Activated B cell treated with CpG ODN at 0.5 μM for 24 hours (primary cell): ENCODE results near the gene CYB561A3. TPM values are rescaled to one million over a fixed set of nuclear protein-coding genes. Genes with fewer than 3 reads are reported as not detected.

ENCODE experiments used
- ATAC-seq: fragments of 200-7000 bp; cut with Tn5 transposase; one replicate; pipeline ENCODE4 v1.10.0; 2021; ENCODE audit warnings: low read depth, mild to moderate bottlenecking, moderate library complexity
- CTCF ChIA-PET: fragments of 350-600 bp; sonication (Branson Sonifier 250); formaldehyde crosslinking; loops from one replicate; lab custom pipeline; 2021; ENCODE audit warnings: antibody characterized with exemption; lab: Charles Lee
- POLR2A ChIA-PET: fragments of 350-600 bp; sonication (Branson Sonifier 250); formaldehyde crosslinking; loops from one replicate; lab custom pipeline; 2021; ENCODE audit warnings: antibody characterized with exemption; lab: Charles Lee
- DNase-seq: peaks from one replicate; pipeline ENCODE4 v3.0.0; 2022
- H3K27ac Mint-ChIP-seq: one replicate; pipeline ENCODE4 v1.8.0; 2020; ENCODE audit warnings: mixed read lengths
- H3K27me3 Mint-ChIP-seq: one replicate; pipeline ENCODE4 v1.8.0; 2021; ENCODE audit warnings: mixed read lengths
- H3K36me3 Mint-ChIP-seq: one replicate; pipeline ENCODE4 v1.8.0; 2021; ENCODE audit warnings: low read depth, mixed read lengths
- H3K4me1 Mint-ChIP-seq: one replicate; pipeline ENCODE4 v1.8.0; 2021; ENCODE audit warnings: mixed read lengths
- H3K4me3 Mint-ChIP-seq: one replicate; pipeline ENCODE4 v1.8.0; 2020; ENCODE audit warnings: mild to moderate bottlenecking, mixed read lengths
- H3K9me3 Mint-ChIP-seq: one replicate; pipeline ENCODE4 v1.8.0; 2020; ENCODE audit warnings: mixed read lengths
- intact Hi-C: fragments of 100-400 bp; cut with micrococcal nuclease; formaldehyde crosslinking; loops from one replicate; pipeline ENCODE4 v1.15.1; 2024
- total RNA-seq: library from RNA; stranded (reverse); gene quantifications from 2 replicates; pipeline ENCODE4 v1.2.3, GENCODE V29; 2022
- TF ChIP-seq, protein P1 (sequence below): fragments of 200-600 bp; IDR thresholded peaks from one replicate; pipeline ENCODE4 v1.8.0; 2022; ENCODE audit warnings: antibody characterized with exemption, mild to moderate bottlenecking

CYB561A3 gene
- total RNA-seq, 1 donor from 2014 or later = 433 TPM

GRCh38 chr11:61306221-61306620 is 55.5 kb downstream of the CYB561A3 start:
- intact Hi-C loops = no loop called here
- TF ChIP-seq, protein P1, sequence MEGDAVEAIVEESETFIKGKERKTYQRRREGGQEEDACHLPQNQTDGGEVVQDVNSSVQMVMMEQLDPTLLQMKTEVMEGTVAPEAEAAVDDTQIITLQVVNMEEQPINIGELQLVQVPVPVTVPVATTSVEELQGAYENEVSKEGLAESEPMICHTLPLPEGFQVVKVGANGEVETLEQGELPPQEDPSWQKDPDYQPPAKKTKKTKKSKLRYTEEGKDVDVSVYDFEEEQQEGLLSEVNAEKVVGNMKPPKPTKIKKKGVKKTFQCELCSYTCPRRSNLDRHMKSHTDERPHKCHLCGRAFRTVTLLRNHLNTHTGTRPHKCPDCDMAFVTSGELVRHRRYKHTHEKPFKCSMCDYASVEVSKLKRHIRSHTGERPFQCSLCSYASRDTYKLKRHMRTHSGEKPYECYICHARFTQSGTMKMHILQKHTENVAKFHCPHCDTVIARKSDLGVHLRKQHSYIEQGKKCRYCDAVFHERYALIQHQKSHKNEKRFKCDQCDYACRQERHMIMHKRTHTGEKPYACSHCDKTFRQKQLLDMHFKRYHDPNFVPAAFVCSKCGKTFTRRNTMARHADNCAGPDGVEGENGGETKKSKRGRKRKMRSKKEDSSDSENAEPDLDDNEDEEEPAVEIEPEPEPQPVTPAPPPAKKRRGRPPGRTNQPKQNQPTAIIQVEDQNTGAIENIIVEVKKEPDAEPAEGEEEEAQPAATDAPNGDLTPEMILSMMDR = no peak
- no peaks in the 10 kb centered on the region for H3K9me3 Mint-ChIP-seq
- H3K4me1 Mint-ChIP-seq = no peaks in the 10 kb centered on the region
- no peak overlapping the region for H3K27ac Mint-ChIP-seq
- peaks cover 43% of the 10 kb centered on the region for H3K36me3 Mint-ChIP-seq
- ChIA-PET CTCF (no interaction called here), POLR2A (no interaction called here)
- H3K4me3 Mint-ChIP-seq = no peak overlapping the region
- DNase-seq = no peak
- H3K27me3 Mint-ChIP-seq = no peaks in the 10 kb centered on the region
- no peak for ATAC-seq

DNA sequence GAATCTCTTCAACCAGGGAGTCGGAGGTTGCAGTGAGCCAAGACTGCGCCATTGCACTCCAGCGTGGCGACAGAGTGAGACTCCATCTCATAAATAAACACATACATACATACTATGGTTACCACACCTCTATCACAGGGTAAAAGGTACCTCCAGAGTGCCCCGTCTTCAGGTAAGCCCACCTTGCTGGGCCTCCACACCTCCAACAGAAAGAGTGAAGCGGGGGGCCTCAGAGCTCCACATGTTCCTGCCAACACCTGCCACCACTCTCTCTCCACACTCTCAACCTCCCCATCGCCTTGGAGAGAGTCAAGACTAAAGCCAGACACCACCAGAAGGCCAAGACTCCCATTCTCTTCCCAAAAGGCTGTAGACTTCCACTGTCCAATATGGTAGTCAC is 56.3 kb downstream of the CYB561A3 start:
- POLR2A ChIA-PET = no interaction called here
- Mint-ChIP-seq H3K27ac (no peak overlapping the region), H3K4me1 (no peaks in the 10 kb centered on the region), H3K4me3 (no peak overlapping the region), H3K27me3 (no peaks in the 10 kb centered on the region), H3K36me3 (peaks cover 51% of the 10 kb centered on the region), H3K9me3 (no peaks in the 10 kb centered on the region)
- TF ChIP-seq, protein P1 = no peak
- ATAC-seq = no peak
- intact Hi-C loops = no loop called here
- CTCF ChIA-PET = no interaction called here
- DNase-seq = no peak

DNA sequence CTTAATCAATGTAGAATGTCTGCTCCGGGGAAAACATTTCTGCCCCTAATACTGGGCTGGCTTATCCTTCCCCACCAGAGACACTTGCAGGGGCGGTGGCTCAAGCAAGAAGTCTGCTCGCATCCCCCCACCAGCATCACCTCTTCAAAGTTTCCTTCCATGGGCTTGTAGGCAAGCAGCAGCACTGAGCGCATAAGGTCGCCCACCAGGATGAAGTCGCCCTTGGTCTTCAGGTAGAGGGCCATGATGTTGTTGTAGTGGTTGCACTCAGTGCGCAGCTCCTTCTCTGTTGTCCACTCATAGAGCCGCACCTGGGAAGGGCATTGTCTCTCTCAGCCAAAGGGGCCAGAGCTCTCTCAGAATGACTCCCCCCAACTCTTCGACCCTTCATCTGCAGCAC is 58.0 kb downstream of the CYB561A3 start:
- no peak overlapping the region for H3K4me3 Mint-ChIP-seq
- CTCF ChIA-PET = no interaction called here
- TF ChIP-seq, protein P1 = no peak
- POLR2A ChIA-PET = no interaction called here
- DNase-seq (no peak), ATAC-seq (no peak)
- H3K4me1 Mint-ChIP-seq = no peaks in the 10 kb centered on the region
- H3K9me3 Mint-ChIP-seq = no peaks in the 10 kb centered on the region
- H3K36me3 Mint-ChIP-seq = peaks cover 67% of the 10 kb centered on the region
- H3K27me3 Mint-ChIP-seq = no peaks in the 10 kb centered on the region
- H3K27ac Mint-ChIP-seq = no peak overlapping the region
- intact Hi-C loops = no loop called here

- ChIA-PET CTCF (interaction anchor here (1.4 kb wide), 1 partner anchor 471 kb away, joined by 4 read pairs; no protein-coding TSS in a partner anchor), POLR2A (no interaction called here)
- ATAC-seq (no peak), DNase-seq (no peak)
- peaks cover 75% of the 10 kb centered on the region for H3K36me3 Mint-ChIP-seq
- no peaks in the 10 kb centered on the region for H3K4me1 Mint-ChIP-seq
- intact Hi-C loops = no loop called here
- no peak overlapping the region for H3K4me3 Mint-ChIP-seq
- H3K27me3 Mint-ChIP-seq = no peaks in the 10 kb centered on the region
- H3K9me3 Mint-ChIP-seq = no peaks in the 10 kb centered on the region
- TF ChIP-seq, protein P1 = no peak
- H3K27ac Mint-ChIP-seq = no peak overlapping the region
Observed at GRCh38 chr11:61302550-61302949, 59.1 kb downstream of the CYB561A3 start.

Other genes with a start within 250 kb of the CYB561A3 start
- 14.4 and 18.1 TPM in 2 replicates for gene VPS37C, start 200.5 kb downstream of the CYB561A3 start, total RNA-seq
- gene PGA3, start 158.4 kb downstream of the CYB561A3 start, total RNA-seq = not detected in 2 replicates
- gene PGA4, start 139.5 kb downstream of the CYB561A3 start, total RNA-seq = not detected in 2 replicates
- not detected in 2 replicates for gene PGA5, start 120.7 kb downstream of the CYB561A3 start, total RNA-seq
- gene VWCE, start 66.6 kb downstream of the CYB561A3 start, total RNA-seq = 0.76 and 1.3 TPM in 2 replicates
- 201 and 218 TPM in 2 replicates for gene DDB1, start 28.8 kb downstream of the CYB561A3 start, total RNA-seq
- 59.8 and 63.9 TPM in 2 replicates for gene TKFC, start 28.7 kb downstream of the CYB561A3 start, total RNA-seq
- 69.7 and 81.2 TPM in 2 replicates for gene TMEM138, start 492 bp upstream of the CYB561A3 start, total RNA-seq
- 18.4 and 18.7 TPM in 2 replicates for gene TMEM216, start 30.7 kb upstream of the CYB561A3 start, total RNA-seq
- gene CPSF7, start 68.1 kb upstream of the CYB561A3 start, total RNA-seq = 109 and 124 TPM in 2 replicates
- 51.0 and 51.9 TPM in 2 replicates for gene SDHAF2, start 68.2 kb upstream of the CYB561A3 start, total RNA-seq
- gene LRRC10B, start 146.9 kb upstream of the CYB561A3 start, total RNA-seq = not detected in 2 replicates
- not detected in 2 replicates for gene SYT7, start 219.2 kb upstream of the CYB561A3 start, total RNA-seq